Measurements from ENCODE around the gene FOXC1. TPM values are rescaled to one million over a fixed set of nuclear protein-coding genes. Genes with fewer than 3 reads are reported as not detected.
A peak's percentile ranks its signal among the peaks of the same experiment; 100 is the strongest.

Gene FOXC1
- total and polyA plus RNA-seq, 2 of the 13 experiments (the other 11 are each of a cell fraction or from before 2014, with no cell fraction given): 0.44 to 0.55 TPM

DNA sequence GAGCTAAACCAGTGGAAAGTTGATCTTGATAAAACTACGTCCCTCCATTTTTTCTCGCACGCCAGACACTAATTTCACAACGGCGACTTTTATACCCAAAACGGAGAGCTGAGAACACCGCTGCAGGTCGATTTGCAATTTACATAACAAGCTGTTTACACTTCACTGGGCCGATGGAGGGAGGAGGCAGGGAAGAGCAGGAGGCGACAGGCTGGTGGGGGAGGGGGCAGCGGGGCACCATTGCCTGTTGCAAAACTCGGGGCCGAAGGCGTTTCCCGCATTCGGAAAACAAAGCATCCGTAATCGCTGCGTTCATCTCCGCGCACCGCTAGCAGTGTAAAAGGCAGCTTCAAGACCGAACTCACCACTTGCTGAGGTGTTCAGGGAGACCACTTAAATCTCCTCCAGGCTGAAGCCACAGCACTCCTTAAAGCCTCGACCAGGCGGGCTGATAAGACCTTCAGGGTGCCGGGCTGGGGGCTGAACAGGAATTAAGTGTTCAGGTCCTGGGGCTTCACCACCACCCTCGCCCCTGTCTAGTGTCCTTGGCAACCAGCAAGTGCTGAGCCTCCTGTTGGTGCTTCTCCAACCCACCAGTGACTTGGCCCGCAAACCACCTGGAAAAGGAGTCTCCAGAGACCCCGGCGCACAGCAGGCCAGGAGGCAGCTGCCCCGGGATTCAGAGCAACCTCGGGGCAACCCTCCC lies 2.0 kb upstream of the FOXC1 start (continued):
- TF ChIP-seq, protein P1, sequence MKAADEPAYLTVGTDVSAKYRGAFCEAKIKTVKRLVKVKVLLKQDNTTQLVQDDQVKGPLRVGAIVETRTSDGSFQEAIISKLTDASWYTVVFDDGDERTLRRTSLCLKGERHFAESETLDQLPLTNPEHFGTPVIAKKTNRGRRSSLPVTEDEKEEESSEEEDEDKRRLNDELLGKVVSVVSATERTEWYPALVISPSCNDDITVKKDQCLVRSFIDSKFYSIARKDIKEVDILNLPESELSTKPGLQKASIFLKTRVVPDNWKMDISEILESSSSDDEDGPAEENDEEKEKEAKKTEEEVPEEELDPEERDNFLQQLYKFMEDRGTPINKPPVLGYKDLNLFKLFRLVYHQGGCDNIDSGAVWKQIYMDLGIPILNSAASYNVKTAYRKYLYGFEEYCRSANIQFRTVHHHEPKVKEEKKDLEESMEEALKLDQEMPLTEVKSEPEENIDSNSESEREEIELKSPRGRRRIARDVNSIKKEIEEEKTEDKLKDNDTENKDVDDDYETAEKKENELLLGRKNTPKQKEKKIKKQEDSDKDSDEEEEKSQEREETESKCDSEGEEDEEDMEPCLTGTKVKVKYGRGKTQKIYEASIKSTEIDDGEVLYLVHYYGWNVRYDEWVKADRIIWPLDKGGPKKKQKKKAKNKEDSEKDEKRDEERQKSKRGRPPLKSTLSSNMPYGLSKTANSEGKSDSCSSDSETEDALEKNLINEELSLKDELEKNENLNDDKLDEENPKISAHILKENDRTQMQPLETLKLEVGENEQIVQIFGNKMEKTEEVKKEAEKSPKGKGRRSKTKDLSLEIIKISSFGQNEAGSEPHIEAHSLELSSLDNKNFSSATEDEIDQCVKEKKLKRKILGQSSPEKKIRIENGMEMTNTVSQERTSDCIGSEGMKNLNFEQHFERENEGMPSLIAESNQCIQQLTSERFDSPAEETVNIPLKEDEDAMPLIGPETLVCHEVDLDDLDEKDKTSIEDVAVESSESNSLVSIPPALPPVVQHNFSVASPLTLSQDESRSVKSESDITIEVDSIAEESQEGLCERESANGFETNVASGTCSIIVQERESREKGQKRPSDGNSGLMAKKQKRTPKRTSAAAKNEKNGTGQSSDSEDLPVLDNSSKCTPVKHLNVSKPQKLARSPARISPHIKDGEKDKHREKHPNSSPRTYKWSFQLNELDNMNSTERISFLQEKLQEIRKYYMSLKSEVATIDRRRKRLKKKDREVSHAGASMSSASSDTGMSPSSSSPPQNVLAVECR (CRISPR knock-in tag; IDR thresholded peaks at IDR 0.05; ENCODE audit: borderline replicate concordance): peak; percentile 14; the same call in 1 of the 2 replicates
- TF ChIP-seq THAP11 (CRISPR knock-in tag; IDR thresholded peaks at IDR 0.05) (peak; percentile 48), KLF16 (CRISPR knock-in tag; IDR thresholded peaks at IDR 0.05) (0 out of 4 replicates have a peak, but pooled peaks of 1 of the 2 experiments have one; percentile 28), RXRB (CRISPR knock-in tag; IDR thresholded peaks at IDR 0.05; ENCODE audit: borderline replicate concordance) (peak; percentile 33; the same call in 1 of the 2 replicates), ZNF605 (CRISPR knock-in tag; IDR thresholded peaks at IDR 0.05) (0 out of 2 replicates have a peak, but pooled peaks have one; percentile 26), KDM5B (CRISPR knock-in tag; IDR thresholded peaks at IDR 0.05; ENCODE audit: borderline replicate concordance) (peak; percentile 55; the same call in 1 of the 2 replicates), SP5 (CRISPR knock-in tag; IDR thresholded peaks at IDR 0.05; ENCODE audit: borderline replicate concordance, low read depth) (peak; percentile 46; the same call in 1 of the 2 replicates), ZSCAN25 (CRISPR knock-in tag; IDR thresholded peaks at IDR 0.05) (peak; percentile 64; the same call in 1 of the 2 replicates), XRCC5 (optimal IDR thresholded peaks at IDR 0.05; ENCODE audit: low read length) (peak; percentile 64), CEBPB (IDR thresholded peaks at IDR 0.05; ENCODE audit: borderline replicate concordance, low read depth, low read length) (peak; percentile 48; the same call in 1 of the 2 replicates), FOXC1 (CRISPR knock-in tag; IDR thresholded peaks at IDR 0.05; ENCODE audit: borderline replicate concordance) (peak; percentile 41; the same call in 1 of the 2 replicates), ZNF292 (CRISPR knock-in tag; IDR thresholded peaks at IDR 0.05; ENCODE audit: borderline replicate concordance, low read depth) (peak; percentile 23; the same call in 1 of the 2 replicates), REPIN1 (CRISPR knock-in tag; IDR thresholded peaks at IDR 0.05; ENCODE audit: borderline replicate concordance, low read depth) (0 out of 2 replicates have a peak, but pooled peaks have one; percentile 32), ZNF124 (CRISPR knock-in tag; IDR thresholded peaks at IDR 0.05) (no peak), SIN3B (IDR thresholded peaks at IDR 0.05; ENCODE audit: low read length) (no peak), RNF2 (conservative IDR thresholded peaks at IDR 0.05; ENCODE audit: low read depth) (peak; percentile 69; the same call in 1 of the 2 replicates)
- TF ChIP-seq, protein P2, sequence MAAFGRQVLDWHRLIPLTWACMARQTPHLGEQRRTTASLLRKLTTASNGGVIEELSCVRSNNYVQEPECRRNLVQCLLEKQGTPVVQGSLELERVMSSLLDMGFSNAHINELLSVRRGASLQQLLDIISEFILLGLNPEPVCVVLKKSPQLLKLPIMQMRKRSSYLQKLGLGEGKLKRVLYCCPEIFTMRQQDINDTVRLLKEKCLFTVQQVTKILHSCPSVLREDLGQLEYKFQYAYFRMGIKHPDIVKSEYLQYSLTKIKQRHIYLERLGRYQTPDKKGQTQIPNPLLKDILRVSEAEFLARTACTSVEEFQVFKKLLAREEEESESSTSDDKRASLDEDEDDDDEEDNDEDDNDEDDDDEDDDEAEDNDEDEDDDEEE (CRISPR knock-in tag; IDR thresholded peaks at IDR 0.05): 0 out of 2 replicates have a peak, but pooled peaks have one; percentile 52
- TF ChIP-seq, protein P3, sequence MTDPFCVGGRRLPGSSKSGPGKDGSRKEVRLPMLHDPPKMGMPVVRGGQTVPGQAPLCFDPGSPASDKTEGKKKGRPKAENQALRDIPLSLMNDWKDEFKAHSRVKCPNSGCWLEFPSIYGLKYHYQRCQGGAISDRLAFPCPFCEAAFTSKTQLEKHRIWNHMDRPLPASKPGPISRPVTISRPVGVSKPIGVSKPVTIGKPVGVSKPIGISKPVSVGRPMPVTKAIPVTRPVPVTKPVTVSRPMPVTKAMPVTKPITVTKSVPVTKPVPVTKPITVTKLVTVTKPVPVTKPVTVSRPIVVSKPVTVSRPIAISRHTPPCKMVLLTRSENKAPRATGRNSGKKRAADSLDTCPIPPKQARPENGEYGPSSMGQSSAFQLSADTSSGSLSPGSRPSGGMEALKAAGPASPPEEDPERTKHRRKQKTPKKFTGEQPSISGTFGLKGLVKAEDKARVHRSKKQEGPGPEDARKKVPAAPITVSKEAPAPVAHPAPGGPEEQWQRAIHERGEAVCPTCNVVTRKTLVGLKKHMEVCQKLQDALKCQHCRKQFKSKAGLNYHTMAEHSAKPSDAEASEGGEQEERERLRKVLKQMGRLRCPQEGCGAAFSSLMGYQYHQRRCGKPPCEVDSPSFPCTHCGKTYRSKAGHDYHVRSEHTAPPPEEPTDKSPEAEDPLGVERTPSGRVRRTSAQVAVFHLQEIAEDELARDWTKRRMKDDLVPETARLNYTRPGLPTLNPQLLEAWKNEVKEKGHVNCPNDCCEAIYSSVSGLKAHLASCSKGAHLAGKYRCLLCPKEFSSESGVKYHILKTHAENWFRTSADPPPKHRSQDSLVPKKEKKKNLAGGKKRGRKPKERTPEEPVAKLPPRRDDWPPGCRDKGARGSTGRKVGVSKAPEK (CRISPR knock-in tag; IDR thresholded peaks at IDR 0.05; ENCODE audit: borderline replicate concordance): peak; percentile 82; the same call in 1 of the 2 replicates
- TF ChIP-seq, protein P4, sequence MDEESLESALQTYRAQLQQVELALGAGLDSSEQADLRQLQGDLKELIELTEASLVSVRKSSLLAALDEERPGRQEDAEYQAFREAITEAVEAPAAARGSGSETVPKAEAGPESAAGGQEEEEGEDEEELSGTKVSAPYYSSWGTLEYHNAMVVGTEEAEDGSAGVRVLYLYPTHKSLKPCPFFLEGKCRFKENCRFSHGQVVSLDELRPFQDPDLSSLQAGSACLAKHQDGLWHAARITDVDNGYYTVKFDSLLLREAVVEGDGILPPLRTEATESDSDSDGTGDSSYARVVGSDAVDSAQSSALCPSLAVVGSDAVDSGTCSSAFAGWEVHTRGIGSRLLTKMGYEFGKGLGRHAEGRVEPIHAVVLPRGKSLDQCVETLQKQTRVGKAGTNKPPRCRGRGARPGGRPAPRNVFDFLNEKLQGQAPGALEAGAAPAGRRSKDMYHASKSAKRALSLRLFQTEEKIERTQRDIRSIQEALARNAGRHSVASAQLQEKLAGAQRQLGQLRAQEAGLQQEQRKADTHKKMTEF (CRISPR knock-in tag; IDR thresholded peaks at IDR 0.05): 0 out of 2 replicates have a peak, but pooled peaks have one; percentile 64

All from HepG2 (cell line).